Upper lobe of left lung (tissue), 6 donors: ENCODE results near the gene TNNT3. TPM values are rescaled to one million over a fixed set of nuclear protein-coding genes. Genes with fewer than 3 reads are reported as not detected.
"Not testable (repeated sequence)": the region's sequence is repeated elsewhere in the genome, so short reads cannot be mapped to it uniquely, and the experiment has no call there.

Experiments
- ATAC-seq, 2 donors: fragments of 200-7000 bp; cut with Tn5 transposase; one replicate each; pipeline ENCODE4 v1.9.1; 2022; ENCODE audit warnings: mild to moderate bottlenecking in 2 of 2, moderate library complexity in 2 of 2; ENCODE audit not compliant: low FRiP score in 2 of 2
- DNase-seq, 2 donors: peaks; one replicate each; pipeline ENCODE4 v3.0.0-alpha.2; 2019 to 2020
- H3K27ac ChIP-seq, 4 donors: fragments of 200-600 bp; sonication (generic); one replicate each; pipeline ENCODE4 v1.5.1; 2016 to 2019
- H3K27me3 ChIP-seq, 4 donors: fragments of 200-600 bp; sonication (generic); one replicate each; pipeline ENCODE4 v1.5.1; 2017 to 2019
- H3K36me3 ChIP-seq, 4 donors: fragments of 200-600 bp; sonication (generic); one replicate each; pipeline ENCODE4 v1.5.1; 2016 to 2019
- H3K4me1 ChIP-seq, 4 donors: fragments of 200-600 bp; sonication (generic); one replicate each; pipeline ENCODE4 v1.5.1; 2018 to 2019
- H3K4me3 ChIP-seq, 4 donors: fragments of 200-600 bp; sonication (generic); one replicate each; pipeline ENCODE4 v1.5.1; 2017 to 2019; ENCODE audit warnings: mild to moderate bottlenecking in 2 of 4, moderate library complexity in 1 of 4
- H3K9me3 ChIP-seq, 4 donors: fragments of 200-600 bp; sonication (generic); one replicate each; pipeline ENCODE4 v1.5.1; 2018 to 2019
- CTCF ChIP-seq, 6 experiments: fragments of 450-650 bp in 4 of 6; fragments of 200-600 bp in 2 of 6; sonication (generic) in 2 of 6; IDR thresholded peaks; one replicate each; pipeline ENCODE4 v1.5.1; 2016 to 2019; ENCODE audit warnings: antibody characterized with exemption in 6 of 6
- EP300 ChIP-seq, 4 donors: sonication (generic); formaldehyde crosslinking; IDR thresholded peaks; one replicate each; pipeline ENCODE4 v1.5.1; 2017; ENCODE audit warnings: antibody characterized with exemption in 4 of 4, control low read depth in 2 of 4
- POLR2A ChIP-seq, 4 donors: fragments of 450-650 bp; IDR thresholded peaks; one replicate each; pipeline ENCODE4 v1.5.1; 2016 to 2017; ENCODE audit warnings: antibody characterized with exemption in 4 of 4, mild to moderate bottlenecking in 2 of 4
- POLR2AphosphoS5 ChIP-seq, 2 donors: sonication (generic); formaldehyde crosslinking; IDR thresholded peaks; one replicate each; pipeline ENCODE4 v1.5.1; 2017; ENCODE audit warnings: antibody characterized with exemption in 2 of 2
- WGBS, 2 donors: methylation state at CpG; one replicate each; pipeline ENCODE4 v1.1.5; 2017 to 2018; 5-methylcytosine and 5-hydroxymethylcytosine counted together
- total RNA-seq, 6 donors: library from RNA; depleted of rRNA in 4 of 6; stranded (reverse); fragments of >200 nt in 4 of 6; gene quantifications; one replicate each; pipeline versions ENCODE4 v1.1.0 to v1.2.1, GENCODE V29; 2016 to 2021
- donor health status: DM: no; HTN: no; CAD: no; lungs with moderate emphysema.
- donor health status: DM: no; HTN: yes; CAD: no; lungs with severe emphysema.

Gene TNNT3
- total RNA-seq, 6 donors from 2014 or later: 1.1 to 13.1 (median 2.4) TPM; not detected in 1

GRCh38 chr11:1872267-1872985 lies 47.1 kb upstream of the TNNT3 start:
- peaks cover 0 to 16% (median 8%) of the 10 kb centered on the region in 4 donors for H3K4me1 ChIP-seq
- no peak for TF ChIP-seq EP300 (IDR thresholded peaks at IDR 0.05)
- no peak for TF ChIP-seq POLR2AphosphoS5 (IDR thresholded peaks at IDR 0.05)
- no peak for TF ChIP-seq POLR2A (IDR thresholded peaks at IDR 0.05)
- TF ChIP-seq CTCF (IDR thresholded peaks at IDR 0.05): no peak
- no peaks in the 10 kb centered on the region for H3K9me3 ChIP-seq
- ATAC-seq (no peak), DNase-seq (peak in 1 of 2 donors; percentile 51)
- H3K36me3 ChIP-seq: no peaks in the 10 kb centered on the region
- H3K27ac ChIP-seq: no peak overlapping the region
- H3K27me3 ChIP-seq: no peaks in the 10 kb centered on the region
- no peak overlapping the region for H3K4me3 ChIP-seq
- WGBS, 2 donors: 89 to 90% methylated on average over 2 to 25 of the region's 25 CpGs

GRCh38 chr11:1873048-1873812 lies 46.3 kb upstream of the TNNT3 start:
- no peak overlapping the region for H3K4me3 ChIP-seq

GRCh38 chr11:1873813-1874150 lies 45.7 kb upstream of the TNNT3 start:
- H3K27ac ChIP-seq, DNase-seq: not testable (repeated sequence)
- WGBS, 2 donors: 87% methylated on average over 12 to 15 of the region's 17 CpGs

More at GRCh38 chr11:1873048-1873812, 46.3 kb upstream of the TNNT3 start:
- Histone ChIP-seq H3K4me1 (peaks cover 0 to 18% (median 10%) of the 10 kb centered on the region in 4 donors), H3K27ac (no peak overlapping the region), H3K9me3 (no peaks in the 10 kb centered on the region), H3K27me3 (no peaks in the 10 kb centered on the region), H3K36me3 (no peaks in the 10 kb centered on the region)
- 36 to 48% methylated on average over 8 to 11 of the region's 11 CpGs for WGBS, 2 donors
- ATAC-seq (peak in 1 of 2 donors; percentile 32), DNase-seq (peak in 1 of 2 donors; percentile 54)
- TF ChIP-seq POLR2AphosphoS5 (IDR thresholded peaks at IDR 0.05) (no peak), EP300 (IDR thresholded peaks at IDR 0.05) (no peak), POLR2A (IDR thresholded peaks at IDR 0.05) (no peak), CTCF (IDR thresholded peaks at IDR 0.05) (no peak)

GRCh38 chr11:1874441-1875092 lies 44.9 kb upstream of the TNNT3 start:
- ATAC-seq, H3K27me3 ChIP-seq, H3K27ac ChIP-seq, H3K36me3 ChIP-seq, H3K9me3 ChIP-seq, H3K4me3 ChIP-seq: not testable (repeated sequence)
- DNase-seq: peak in 1 of 2 donors; percentile 69
- H3K4me1 ChIP-seq: peaks cover 0 to 18% (median 10%) of the 10 kb centered on the region in 4 donors
- WGBS, 2 donors: 85 to 90% methylated on average over 9 to 16 of the region's 17 CpGs

More at GRCh38 chr11:1873813-1874150, 45.7 kb upstream of the TNNT3 start:
- not testable (repeated sequence) for H3K36me3 ChIP-seq, H3K27me3 ChIP-seq, ATAC-seq, H3K9me3 ChIP-seq, H3K4me3 ChIP-seq
- peaks cover 0 to 18% (median 10%) of the 10 kb centered on the region in 4 donors for H3K4me1 ChIP-seq

GRCh38 chr11:1875093-1875850 lies 44.2 kb upstream of the TNNT3 start:
- DNase-seq: peak in 1 of 2 donors; percentile 64
- Histone ChIP-seq H3K27me3 (no peaks in the 10 kb centered on the region), H3K4me1 (peaks cover 0 to 18% (median 10%) of the 10 kb centered on the region in 4 donors), H3K27ac (no peak overlapping the region), H3K9me3 (no peaks in the 10 kb centered on the region), H3K4me3 (no peak overlapping the region), H3K36me3 (no peaks in the 10 kb centered on the region)
- ATAC-seq: no peak
- 82 to 95% methylated on average over 7 to 20 of the region's 28 CpGs for WGBS, 2 donors
- TF ChIP-seq CTCF (IDR thresholded peaks at IDR 0.05): no peak
- TF ChIP-seq POLR2AphosphoS5 (IDR thresholded peaks at IDR 0.05): no peak
- no peak for TF ChIP-seq POLR2A (IDR thresholded peaks at IDR 0.05)
- TF ChIP-seq EP300 (IDR thresholded peaks at IDR 0.05): no peak

- not testable (repeated sequence) for ATAC-seq, H3K36me3 ChIP-seq, H3K4me3 ChIP-seq, H3K27me3 ChIP-seq, H3K9me3 ChIP-seq, H3K27ac ChIP-seq
- peaks cover 0 to 18% (median 8%) of the 10 kb centered on the region in 4 donors for H3K4me1 ChIP-seq
- 94% methylated on average over 10 of the region's 13 CpGs; no CpG with 5 or more reads in 1 of the 2 donors for WGBS, 2 donors
- peak; percentile 16 to 77 for DNase-seq
These were observed 43.6 kb upstream of the TNNT3 start for GRCh38 chr11:1875851-1876301.
